Fibroblast of the conjunctiva (primary cell): ENCODE data around the gene CLIC3.

Experiments
- DNase-seq: peaks from one replicate; pipeline ENCODE4 v3.0.0-alpha.2; 2010; ENCODE audit warnings: low read depth

The CLIC3 gene

DNA sequence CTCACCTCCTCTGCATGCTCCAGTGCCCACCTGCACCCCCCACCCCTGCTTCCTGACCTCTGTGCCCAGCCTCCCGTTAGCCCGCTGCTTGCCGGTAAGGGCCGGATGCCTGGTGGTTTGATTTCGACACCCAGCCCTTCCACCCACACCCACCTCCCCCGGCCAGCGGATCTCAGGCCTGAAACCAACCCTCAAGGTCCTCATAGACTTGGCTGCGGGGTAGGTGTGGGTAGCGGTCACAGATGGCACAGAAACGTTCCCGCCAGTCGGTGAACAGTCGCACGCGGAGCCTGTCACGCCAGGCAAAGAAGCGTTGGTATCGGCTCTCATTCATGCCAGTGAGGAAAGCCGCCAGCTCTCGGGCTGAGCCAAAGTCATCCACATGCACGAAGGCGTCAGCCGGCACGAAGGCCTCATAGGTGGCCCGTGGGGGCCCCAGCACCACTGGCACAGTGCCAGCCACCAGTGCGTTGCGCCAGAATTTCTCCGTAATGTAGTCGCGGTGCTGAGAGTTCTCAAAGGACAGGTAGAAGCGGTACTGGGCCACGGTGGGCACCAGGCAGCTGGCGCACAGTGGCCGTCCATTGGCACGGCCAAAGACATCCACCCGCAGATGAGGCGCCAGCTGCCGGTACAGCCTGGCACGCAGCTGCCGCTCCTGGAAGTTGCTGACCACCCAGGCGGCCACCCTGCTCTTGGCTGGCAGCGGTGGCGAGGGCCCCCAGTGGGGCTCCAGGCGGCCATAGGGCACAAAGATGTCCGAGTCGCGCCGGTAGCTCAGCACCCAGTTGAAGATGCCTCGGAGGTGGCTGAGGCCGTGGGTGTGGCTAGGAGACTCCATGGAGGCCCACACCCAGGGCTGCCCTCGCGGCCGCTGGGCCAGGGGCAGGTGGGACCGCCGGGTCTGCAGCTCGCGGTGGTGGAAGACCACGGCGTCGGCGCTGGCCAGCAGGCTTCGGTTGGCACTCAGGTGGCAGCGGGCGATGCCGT lies 34.5 kb upstream of the CLIC3 start:
- DNase-seq, result no peak

DNA sequence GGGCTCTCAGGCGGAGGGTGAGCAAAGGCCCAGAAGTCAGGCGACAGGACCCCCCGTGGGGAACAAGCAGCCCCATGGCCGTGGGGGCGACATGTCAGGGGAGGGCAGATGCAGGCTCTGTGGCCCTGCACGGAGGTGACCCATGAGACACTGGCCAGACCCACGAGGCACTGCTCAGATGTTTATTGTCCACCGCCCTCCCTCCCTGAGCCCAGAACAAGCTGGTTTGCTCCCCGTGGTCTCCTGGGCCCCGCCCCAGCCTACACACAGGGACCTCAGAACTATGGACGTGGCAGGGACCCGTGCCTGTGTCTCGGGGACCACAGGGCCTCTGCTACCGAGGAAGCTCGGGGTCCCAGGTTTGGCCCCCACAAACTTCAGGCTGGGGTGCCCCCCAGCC lies 33.6 kb upstream of the CLIC3 start:
- DNase-seq, result no peak

DNA sequence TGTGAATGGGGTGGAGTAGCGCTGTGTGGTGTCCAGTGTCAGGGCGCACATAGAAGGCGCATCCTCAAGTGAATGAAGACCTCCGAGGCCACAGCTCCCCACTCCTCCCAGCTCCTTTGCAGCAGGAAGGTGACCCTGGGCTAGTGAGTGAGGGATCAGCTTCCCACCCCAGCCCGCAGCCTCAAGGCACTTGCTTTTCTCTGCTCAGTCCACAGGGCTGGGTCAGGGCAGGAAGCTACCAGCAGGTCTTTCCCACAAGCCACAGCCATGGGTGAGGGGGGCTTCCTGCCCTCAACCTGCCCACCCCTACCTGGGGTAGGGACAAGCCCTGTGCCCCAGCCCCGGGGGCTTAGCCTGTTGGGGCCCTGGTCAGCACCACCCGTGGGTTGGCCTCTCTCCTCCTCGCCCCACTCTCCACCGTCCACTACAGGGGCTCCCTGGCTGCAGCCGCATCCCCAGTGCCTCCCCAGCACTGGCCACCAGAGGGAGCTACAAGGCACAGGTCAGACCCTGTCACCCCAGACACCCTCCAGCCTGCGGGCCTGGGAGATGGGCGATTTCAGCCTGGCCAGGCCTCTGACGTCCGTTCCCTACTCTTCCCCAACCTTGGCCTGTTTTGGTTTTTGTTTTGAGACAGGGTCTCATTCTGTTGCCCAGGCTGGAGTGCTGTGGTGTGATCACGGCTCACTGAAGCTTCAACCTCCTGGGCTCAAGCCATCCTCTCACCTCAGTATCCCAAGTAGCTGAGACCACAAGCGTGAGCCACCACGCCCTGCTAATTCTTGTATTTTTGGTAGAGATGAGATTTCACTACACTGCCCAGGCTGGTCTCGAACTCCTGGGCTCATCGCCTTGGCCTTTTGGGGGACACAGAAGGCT lies 32.9 kb upstream of the CLIC3 start:
- DNase-seq, result no peak

DNA sequence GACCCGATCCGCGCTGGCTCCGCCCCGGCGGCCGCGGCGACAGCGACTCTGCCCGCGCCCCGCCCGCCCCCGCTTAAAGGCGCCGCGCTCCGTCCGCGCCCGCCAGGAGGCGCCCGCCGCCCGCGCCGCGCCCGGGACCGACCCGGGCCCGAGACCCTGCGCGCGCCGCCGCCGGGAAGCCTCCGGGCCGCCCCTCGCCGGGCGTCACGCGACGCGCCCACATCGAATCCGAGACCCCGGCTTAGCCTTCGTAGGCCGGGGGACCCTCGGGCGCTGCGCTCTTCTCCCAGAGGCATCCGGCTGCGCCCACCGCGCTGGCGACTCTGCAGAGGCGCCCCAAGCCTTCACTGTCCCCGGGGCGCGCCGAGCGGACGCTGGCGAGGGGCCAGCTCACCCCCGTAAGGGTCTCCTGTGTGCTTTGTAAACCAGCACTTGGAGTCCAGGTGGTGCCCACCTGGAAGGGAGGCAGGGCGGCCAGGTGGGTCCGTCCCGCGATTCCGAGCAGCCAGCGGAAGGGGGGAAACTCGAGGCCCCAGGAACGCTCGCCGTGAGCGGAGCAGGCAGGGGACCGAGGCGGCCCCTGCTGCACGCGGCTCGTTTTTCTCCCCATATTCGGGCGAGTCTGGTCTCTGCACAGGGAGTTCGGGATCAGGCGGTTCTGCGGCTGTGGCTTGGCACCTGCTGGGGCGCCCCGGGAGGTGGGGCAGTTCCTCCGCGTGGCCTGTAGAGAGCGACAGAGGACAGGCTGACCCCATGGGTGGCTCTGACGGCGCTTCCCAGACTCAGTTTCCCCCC lies 32.1 kb upstream of the CLIC3 start:
- DNase-seq, result no peak

DNA sequence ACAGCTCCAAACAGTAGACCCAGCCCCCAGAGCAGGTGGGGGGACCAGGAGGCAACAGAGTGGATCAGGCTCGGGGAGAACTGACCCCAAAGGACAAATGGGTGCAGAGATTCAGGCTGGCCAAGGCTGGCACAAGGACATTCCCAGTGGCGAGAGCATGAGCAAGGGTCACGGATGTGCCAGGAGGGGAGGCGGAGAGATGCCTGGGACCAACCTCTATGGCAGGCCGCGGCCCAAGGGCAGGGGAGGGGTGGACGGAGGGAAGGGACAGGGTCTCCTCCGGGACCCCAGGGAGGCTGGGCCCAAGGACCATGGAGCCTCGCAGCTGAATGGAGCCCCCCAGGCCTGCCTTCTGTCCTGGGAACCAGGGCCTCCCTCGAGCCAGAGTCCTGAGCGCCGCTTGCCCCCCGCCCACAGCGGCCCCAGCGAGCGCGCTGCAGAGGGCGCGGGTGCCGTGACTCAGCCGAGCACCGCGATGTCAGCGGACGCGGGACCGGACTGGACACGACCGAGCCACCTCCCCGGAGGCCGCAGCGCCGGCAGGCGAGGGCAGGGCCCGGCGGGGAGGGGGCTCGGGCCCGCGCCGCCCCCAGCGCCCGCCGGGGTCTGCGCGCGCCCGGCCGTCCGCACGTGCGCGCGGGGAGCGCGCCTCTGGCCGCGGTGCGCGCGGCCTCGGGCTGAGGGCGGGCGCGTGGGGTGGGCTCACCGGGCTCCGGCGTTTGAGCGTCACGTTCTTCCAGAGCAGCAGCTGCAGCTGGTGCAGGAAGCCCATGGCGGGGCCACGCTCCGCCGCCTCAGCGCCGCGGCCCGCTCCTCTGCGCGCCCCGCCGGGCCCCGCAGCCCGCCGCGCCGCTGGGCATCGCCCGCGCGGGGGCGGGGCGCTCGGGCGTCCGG lies 31.2 kb upstream of the CLIC3 start, which contains the start of gene ABCA2:
Gene ABCA2 (minus strand): TSS at position 869 of the 894 bp plus-strand sequence. CDS start 97 bp downstream, at position 772.
- no peak for DNase-seq

DNA sequence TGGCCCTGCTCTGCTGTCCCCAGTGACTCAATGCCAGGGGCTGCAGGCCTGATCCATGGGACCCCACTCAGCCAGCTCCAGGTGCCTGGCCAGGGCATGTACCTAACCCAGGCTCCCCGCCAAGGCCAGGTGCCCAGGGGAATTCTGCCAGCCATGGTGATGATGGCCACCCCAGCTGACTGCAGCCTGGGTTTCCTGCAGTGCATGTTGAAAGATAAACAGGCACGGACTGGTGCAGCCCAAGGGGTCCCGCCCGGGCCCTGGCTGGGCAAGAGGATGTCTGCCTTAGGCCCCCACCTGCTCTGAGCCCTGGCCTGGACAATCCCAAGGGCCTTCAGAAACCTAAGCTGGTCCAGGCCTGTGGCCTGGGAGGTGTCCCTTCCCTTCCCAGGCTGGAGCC lies 30.5 kb upstream of the CLIC3 start:
- DNase-seq, result no peak

DNA sequence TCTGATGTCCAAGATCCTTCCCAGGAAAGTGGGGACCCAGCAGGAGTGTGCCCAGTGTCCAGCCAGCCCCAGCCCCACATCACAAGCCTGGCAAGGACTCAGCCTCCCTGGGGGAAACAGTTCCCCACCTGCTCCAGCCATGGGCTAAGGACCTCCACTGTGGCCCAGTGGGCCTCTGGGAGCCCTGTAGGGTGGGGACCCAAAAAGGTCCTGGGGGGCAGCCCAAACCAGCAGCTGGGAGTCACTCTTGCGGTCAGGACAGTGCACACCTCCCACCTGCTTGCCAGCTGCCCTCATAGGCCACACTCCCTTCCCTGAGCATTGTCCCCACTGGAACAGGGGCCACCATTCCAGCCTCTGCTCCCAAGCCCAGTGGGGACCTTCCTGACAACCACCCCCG lies 30.0 kb upstream of the CLIC3 start:
- no peak for DNase-seq

DNA sequence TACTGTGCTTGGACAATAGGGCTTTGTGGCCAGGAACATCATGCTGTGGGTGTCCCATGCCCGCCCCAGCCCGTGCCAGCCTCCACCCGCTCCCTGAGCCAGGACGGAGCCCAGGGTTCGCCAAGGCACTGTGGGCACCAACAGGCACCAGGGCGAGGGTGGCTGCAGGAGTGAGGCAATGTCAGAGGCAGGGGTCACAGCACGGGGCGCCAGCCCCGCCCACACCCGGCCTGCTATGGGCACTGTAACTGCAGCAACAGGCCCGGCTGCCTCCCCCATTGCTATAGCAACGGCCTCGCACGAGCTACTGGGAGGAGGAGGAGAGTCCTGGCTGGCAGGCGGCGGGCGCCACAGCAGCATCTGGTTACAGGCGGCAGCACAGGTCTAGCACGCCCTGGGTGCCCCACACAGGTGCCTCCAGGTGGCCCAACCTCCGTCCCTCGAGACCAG lies 29.2 kb upstream of the CLIC3 start:
- DNase-seq, result no peak

DNA sequence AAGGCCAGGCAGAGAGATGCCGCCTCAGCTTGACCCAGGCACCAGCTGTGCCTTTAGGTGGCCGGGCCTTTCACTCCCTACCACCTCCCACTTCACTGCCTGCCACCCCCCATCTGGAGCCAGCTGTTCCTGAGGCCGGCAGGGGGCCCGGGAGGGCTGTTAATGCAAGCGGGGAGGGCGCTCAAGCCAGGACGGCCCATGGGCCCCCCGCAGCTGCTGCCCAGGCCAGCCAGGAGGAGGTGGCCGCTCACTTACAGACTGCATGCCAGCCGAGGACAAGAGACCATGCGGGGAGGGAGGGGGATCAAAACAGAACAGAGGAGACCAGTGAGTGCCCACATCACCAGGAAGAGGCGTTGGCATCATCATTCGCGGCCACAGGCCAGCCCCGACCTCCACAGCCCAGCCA lies 27.2 kb upstream of the CLIC3 start:
- DNase-seq, result no peak

DNA sequence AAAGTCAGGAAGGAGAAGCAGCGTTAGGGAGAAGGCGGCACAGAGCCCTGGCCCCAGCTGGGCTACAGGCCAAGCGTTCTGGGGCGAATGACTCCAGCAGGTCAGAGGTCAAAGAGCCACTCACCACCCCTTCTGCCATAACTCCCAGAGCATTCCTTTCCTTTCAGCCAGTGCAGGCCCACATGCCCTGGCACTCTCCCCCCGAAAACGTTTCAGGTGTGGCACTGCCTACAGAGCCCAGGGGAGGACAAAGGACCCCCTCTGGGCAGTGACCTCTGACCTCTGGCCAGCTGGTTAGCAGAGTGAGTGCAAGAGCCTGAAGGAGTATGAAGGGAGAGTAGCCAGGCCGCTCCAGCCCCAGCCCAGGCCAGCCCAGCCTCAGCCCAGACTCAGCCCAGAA lies 26.8 kb upstream of the CLIC3 start:
- no peak for DNase-seq

DNA sequence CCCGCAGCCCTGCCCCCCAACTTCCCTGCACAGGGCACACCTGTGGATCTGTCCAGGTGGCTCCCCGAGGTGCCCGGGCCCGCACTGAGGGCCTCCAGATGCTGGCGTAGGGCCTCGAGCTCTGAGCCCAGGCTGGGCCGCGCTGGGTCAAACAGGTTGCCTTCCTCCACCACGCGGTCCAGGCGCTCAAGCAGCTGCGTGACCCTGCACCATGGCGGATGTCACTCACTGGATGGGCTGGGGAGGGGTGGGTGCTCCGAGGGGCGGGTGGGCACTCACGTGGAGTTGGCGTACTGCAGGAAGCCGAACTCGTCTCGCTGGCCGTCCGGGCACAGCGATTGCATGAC lies 26.3 kb upstream of the CLIC3 start:
- DNase-seq, result no peak

DNA sequence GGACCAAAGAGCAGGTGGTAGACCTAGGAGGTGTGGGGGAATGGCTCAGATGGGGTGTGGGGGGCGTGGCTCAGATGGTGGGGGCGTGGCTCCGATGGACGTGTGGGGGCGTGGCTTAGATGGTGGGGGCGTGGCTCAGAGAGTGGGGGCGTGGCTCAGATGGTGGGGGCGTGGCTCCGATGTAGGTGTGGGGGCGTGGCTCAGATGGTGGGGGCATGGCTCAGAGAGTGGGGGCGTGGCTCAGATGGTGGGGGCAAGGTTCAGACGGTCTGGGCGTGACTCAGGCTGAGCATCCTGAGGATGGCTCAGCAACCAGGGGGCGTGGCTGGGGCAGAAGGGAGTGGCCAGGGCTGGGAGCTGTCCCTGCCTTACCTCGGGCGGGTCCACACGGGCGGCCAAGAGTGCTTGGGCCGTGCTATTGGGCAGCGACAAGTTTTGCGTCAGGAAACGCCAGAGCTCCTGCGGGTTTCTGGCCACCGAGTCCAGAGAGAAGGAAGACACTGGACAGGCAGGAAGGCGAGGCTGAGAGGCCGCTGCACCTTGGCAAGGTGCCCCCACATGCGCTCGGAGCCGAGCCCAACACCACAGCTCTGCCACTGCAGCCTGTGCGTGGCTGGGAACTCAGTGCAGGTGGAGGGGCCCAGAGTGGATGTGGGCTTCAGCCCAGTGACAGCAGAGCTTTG lies 25.8 kb upstream of the CLIC3 start:
- peak; percentile 40 for DNase-seq

DNA sequence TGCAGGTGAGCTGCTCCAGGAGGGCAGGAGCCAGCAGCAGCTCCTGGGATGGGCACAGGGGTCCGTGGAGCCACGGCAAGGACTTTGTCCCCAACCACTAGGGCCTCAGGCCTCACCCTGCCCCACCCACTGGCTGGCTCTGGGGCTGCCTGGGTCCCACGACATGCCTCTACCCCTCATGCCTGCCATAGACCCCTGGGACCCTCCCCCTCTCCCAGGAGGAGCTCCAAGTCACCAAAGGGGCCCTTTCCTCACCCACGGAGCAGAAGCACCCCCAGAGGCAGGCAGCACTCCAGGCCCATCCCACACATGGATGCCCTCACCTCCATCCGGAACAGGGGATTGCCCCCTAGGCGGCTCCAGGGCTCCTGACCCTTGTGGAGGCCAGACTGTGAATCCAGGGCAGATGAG lies 25.2 kb upstream of the CLIC3 start:
- no peak for DNase-seq

DNA sequence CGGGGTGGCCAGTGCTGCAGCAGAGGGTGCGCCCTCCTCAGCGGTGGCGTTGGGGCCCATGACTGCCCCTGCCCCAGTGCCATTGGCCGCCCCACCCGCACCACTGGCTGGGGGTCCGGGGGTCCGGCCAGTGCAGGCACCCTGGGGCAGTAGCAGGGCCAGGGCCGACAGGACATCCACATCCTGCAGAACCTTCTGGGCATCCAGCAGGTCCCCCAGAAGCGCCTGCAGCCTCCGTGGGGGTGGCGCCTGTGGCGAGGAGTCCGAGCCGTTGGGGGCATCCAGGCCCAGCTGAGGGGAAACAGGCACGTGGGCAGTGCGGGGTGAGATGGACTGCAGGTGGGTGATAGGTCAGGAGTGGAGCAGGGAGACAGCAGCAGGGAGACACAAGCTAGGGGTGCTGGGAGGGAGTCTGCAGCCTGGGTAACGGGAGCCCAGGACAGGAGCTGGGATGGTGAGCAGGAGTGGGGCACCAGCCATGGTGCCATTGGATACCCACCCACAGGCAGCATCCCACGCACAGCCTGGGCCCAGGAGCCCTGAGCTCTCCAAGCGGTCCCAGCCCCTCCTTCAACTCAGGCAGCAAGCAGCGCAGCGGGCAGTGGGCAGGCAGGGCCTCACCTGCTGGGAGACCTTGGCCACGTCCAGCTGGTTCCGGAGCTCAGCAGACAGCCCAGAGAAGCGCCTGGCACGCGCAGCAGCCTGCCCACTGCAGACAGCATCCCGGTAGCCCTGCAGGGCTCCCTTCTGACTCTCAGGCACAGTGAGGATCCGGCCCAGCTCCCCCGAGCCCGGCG lies 24.6 kb upstream of the CLIC3 start:
- DNase-seq, result no peak

DNA sequence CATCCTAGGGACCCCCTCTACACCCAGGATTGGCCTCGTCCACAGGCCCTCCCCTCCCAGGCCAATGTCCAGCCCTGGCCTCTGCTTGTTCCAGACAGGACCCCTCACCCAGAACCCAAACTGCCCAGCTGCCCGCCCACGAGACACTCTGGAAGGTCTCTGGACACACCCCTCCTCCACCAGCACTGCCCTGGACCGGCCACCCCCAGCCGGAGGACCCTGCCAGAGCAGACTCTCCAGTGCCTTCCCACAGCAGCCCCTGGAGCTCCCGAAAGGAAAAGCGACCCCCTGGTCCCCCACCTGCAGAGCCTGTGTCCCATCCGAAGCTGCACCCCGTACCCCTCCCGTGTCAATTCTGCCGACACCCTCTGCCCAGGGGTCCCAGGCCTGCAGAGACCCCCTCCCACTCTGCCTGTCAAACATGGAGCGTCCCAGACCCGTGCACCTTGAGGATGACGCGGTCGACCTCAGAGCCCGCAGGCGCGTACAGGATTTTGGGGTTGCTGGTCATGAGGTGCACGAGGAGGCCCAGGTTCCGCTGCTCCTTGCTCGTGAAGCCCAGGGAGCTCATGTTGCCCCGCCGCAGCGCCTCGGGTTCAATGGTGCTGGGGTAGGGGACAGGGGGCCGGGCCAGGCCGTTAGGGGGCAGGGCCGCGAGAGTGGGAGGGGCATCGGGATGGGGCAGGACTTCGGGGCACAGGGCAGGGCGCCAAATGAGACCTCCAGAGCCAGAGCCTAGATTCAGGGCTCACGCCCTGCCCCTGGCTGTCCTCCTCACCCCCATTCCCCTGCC lies 23.7 kb upstream of the CLIC3 start:
- no peak for DNase-seq

DNA sequence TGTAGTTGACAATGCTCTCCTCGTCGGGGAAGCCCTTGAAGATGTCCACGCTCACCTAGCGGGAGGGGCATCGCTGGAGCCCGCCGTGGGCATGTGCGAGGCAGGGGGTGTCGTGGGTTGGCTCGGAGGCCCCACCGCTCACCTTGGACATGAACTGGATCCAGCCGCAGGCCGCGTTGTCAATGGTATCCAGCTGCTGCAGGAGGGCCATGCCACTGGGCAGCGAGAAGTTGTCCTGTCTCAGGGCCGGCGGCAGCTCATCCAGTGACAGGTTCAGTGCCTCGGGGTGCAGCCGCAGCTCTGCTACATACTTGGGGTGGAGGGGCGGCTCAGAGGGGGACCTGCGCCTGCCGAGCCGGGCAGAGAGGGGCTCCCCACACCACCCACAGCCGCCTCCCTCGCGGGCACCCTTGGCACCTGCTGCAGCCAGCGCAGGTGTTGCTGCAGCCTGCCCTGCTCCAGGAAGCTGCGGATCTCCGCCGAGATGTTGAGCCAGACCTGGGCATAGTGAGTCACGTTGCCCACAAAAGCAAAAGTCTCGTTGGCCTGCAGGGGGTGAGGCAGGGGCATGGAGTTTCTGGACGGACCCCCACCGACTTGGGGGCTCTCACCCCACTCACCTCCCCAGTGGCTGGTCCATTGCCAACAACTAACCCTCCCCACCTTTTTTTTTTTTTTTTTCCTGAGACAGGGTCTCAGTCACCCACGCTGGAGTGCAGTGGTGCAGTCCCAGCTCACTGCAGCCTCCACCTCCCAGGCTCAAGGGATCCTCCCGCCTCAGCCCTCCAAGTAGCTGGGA lies 22.6 kb upstream of the CLIC3 start:
- no peak for DNase-seq

DNA sequence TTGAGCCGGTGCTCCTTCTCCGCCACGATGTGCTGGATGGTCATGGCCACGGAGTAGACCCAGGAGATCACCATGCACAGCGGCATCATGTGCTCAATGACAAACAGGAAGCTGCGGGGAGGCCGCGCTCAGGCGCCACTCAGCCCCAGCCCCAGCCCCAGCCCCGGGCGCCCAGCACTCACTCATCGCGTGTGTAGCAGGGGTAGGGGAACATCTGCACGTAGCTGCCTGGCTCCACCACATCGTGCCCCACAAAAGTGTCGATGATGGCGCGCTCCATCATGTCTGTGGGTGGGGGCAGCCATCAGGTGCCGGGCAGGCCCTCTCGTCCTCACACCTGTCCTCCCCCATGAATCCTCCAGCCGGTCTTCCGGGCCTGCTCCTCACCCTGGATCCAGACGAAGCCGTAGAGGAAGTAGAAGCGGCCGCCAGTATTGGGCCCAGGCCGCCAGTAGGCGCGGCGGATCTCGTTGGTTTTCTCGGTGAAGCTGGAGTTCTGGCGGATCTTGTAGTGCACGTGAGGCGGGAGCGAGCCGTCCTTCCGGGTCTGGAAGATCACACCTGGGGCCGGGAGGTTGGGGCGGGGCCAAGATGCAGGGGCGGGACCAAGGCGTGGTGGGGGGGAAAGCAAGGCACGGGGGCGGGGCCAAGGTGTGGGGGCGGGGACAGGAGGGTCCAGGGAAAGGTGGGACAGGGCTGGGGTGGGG lies 21.6 kb upstream of the CLIC3 start:
- DNase-seq, result no peak
